Testis (tissue), 5 donors: ENCODE data around the gene HEXA. TPM values are rescaled to one million over a fixed set of nuclear protein-coding genes. Genes with fewer than 3 reads are reported as not detected.
"Not testable (repeated sequence)": the region's sequence is repeated elsewhere in the genome, so short reads cannot be mapped to it uniquely, and the experiment has no call there.

Experiments
- DNase-seq: peaks from one replicate; pipeline ENCODE4 v3.0.0-alpha.2; 2019
- H3K27ac ChIP-seq, 2 donors: fragments of 200-600 bp; sonication (generic); one replicate each; pipeline ENCODE4 v1.5.1; 2019
- H3K27me3 ChIP-seq: fragments of 200-600 bp; sonication (generic); one replicate; pipeline ENCODE4 v1.5.1; 2019
- H3K36me3 ChIP-seq: fragments of 200-600 bp; sonication (generic); one replicate; pipeline ENCODE4 v1.5.1; 2017; ENCODE audit warnings: low read depth; ENCODE audit errors: missing control alignments
- H3K4me1 ChIP-seq: fragments of 200-600 bp; sonication (generic); one replicate; pipeline ENCODE4 v1.5.1; 2019
- H3K4me3 ChIP-seq, 2 donors: fragments of 200-600 bp; sonication (generic); one replicate each; pipeline ENCODE4 v1.5.1; 2017 to 2019
- H3K9me3 ChIP-seq: fragments of 200-600 bp; sonication (generic); one replicate; pipeline ENCODE4 v1.5.1; 2017
- CTCF ChIP-seq, 3 experiments: fragments of 450-650 bp in 2 of 3; fragments of 200-600 bp in 1 of 3; sonication (generic) in 1 of 3; IDR thresholded peaks; one replicate each; pipeline ENCODE4 v1.5.1; 2016 to 2019; ENCODE audit warnings: antibody characterized with exemption in 3 of 3, mild to moderate bottlenecking in 2 of 3, moderate library complexity in 1 of 3
- POLR2A ChIP-seq: fragments of 450-650 bp; IDR thresholded peaks from one replicate; pipeline ENCODE4 v1.6.1; 2017; ENCODE audit warnings: antibody characterized with exemption, mild to moderate bottlenecking, moderate library complexity
- WGBS, 2 donors: methylation state at CpG; one replicate each; pipeline ENCODE4 v1.1.5; 2018; 5-methylcytosine and 5-hydroxymethylcytosine counted together
- intact Hi-C: fragments of 100-400 bp; cut with DNase I; formaldehyde crosslinking; loops from one replicate; pipeline ENCODE4 v1.15.1; 2023; ENCODE audit warnings: low total_unique reads
- long read RNA-seq, 2 donors: transcript quantifications; one replicate each; lab custom pipeline, GENCODE V29; 2026
- polyA plus RNA-seq: library from polyadenylated mRNA; stranded (reverse); fragments of 350-450 nt; fragmentation: Illumina TruSeq; extraction: RNeasy Lipid Tissue Mini Kit (QIAGEN cat#74804); gene quantifications from one replicate; pipeline ENCODE4 v1.2.3, GENCODE V29; 2014; ENCODE audit warnings: low read depth, low replicate concordance; ENCODE audit not compliant: insufficient read depth
- total RNA-seq, 2 donors: library from RNA; depleted of rRNA; stranded (reverse); fragments of >200 nt; gene quantifications; one replicate each; pipeline ENCODE4 v1.2.3, GENCODE V29; 2016

The HEXA gene
- total RNA-seq (100 to 1,000 TPM; 110 to 188 TPM), polyA plus RNA-seq (129 TPM)
- long read RNA-seq, donor 1, full-length matches to known transcripts: 33 of 33 reads
- long read RNA-seq, donor 1, partial matches to known transcripts: 0 of 33 reads
- long read RNA-seq, donor 1, other reads (novel, unspliced or antisense): 0 of 33 reads
- long read RNA-seq, donor 2, full-length matches to known transcripts: 14 of 19 reads
- long read RNA-seq, donor 2, partial matches to known transcripts: 5 of 19 reads
- long read RNA-seq, donor 2, other reads (novel, unspliced or antisense): 0 of 19 reads

GRCh38 chr15:72375846-72376581 is at the start of gene HEXA:
HEXA (minus strand) TSS chr15:72376014; CDS start chr15:72375972, 42 bp downstream.
- no peaks in the 10 kb centered on the region for H3K36me3 ChIP-seq
- peak; percentile 97 for DNase-seq
- TF ChIP-seq CTCF (IDR thresholded peaks at IDR 0.05) (peak in 2 of 3 experiments; percentile 21), POLR2A (no peak)
- H3K4me1 ChIP-seq: peaks cover 13% of the 10 kb centered on the region
- peak within 1 kb of the TSS; percentile 80 to 93 for H3K27ac ChIP-seq
- no peaks in the 10 kb centered on the region for H3K27me3 ChIP-seq
- intact Hi-C loops: loop anchor here (5.0 kb wide), 1 partner anchor 179 kb away; the partner anchor contains the start of gene GRAMD2A
- 0 to 1% methylated on average over 39 to 50 of the region's 50 CpGs for WGBS, 2 donors
- H3K9me3 ChIP-seq: no peaks in the 10 kb centered on the region
- H3K4me3 ChIP-seq: peak within 1 kb of the TSS; percentile 75 to 88

- Histone ChIP-seq H3K4me3 (no peak overlapping the region), H3K36me3 (no peaks in the 10 kb centered on the region), H3K4me1 (no peaks in the 10 kb centered on the region), H3K27ac (no peak overlapping the region), H3K9me3 (no peaks in the 10 kb centered on the region), H3K27me3 (no peaks in the 10 kb centered on the region)
- 49 to 52% methylated on average over 2 of the region's 2 CpGs for WGBS, 2 donors
- intact Hi-C loops: no loop called here
- no peak for DNase-seq
- no peak for TF ChIP-seq POLR2A
- TF ChIP-seq CTCF (IDR thresholded peaks at IDR 0.05): no peak
Observed at GRCh38 chr15:72423256-72423655, 47.4 kb upstream of the HEXA start.

- no peak overlapping the region for H3K27ac ChIP-seq
- H3K27me3 ChIP-seq: no peaks in the 10 kb centered on the region
- H3K9me3 ChIP-seq: no peaks in the 10 kb centered on the region
- TF ChIP-seq CTCF (IDR thresholded peaks at IDR 0.05) (no peak), POLR2A (no peak)
- no peaks in the 10 kb centered on the region for H3K4me1 ChIP-seq
- intact Hi-C loops: no loop called here
- no peak overlapping the region for H3K4me3 ChIP-seq
- no peak for DNase-seq
- H3K36me3 ChIP-seq: no peaks in the 10 kb centered on the region
- 74 to 79% methylated on average over 1 of the region's 1 CpG for WGBS, 2 donors
Observed at GRCh38 chr15:72421484-72421883, 45.7 kb upstream of the HEXA start.

GRCh38 chr15:72420576-72420975 is 44.8 kb upstream of the HEXA start:
- Histone ChIP-seq H3K27ac (no peak overlapping the region), H3K36me3 (no peaks in the 10 kb centered on the region), H3K4me3 (no peak overlapping the region), H3K27me3 (no peaks in the 10 kb centered on the region), H3K4me1 (no peaks in the 10 kb centered on the region), H3K9me3 (no peaks in the 10 kb centered on the region)
- no peak for DNase-seq
- TF ChIP-seq POLR2A (no peak), CTCF (IDR thresholded peaks at IDR 0.05) (no peak)
- 61 to 79% methylated on average over 2 of the region's 2 CpGs for WGBS, 2 donors
- intact Hi-C loops: no loop called here

- DNase-seq, H3K4me3 ChIP-seq, H3K36me3 ChIP-seq, intact Hi-C loops, H3K4me1 ChIP-seq, H3K9me3 ChIP-seq, H3K27ac ChIP-seq, H3K27me3 ChIP-seq: not testable (repeated sequence)
- 70 to 75% methylated on average over 3 of the region's 3 CpGs for WGBS, 2 donors
Observed at GRCh38 chr15:72419768-72420167, 44.0 kb upstream of the HEXA start.
